22Rv1 (cell line): Measurements from ENCODE around the gene SPON2.

ENCODE experiments used
- ZFX ChIP-seq: fragments of 450-650 bp; IDR thresholded peaks from 2 replicates; pipeline ENCODE4 v1.6.1; 2017; ENCODE audit warnings: antibody characterized with exemption, borderline replicate concordance
- TF ChIP-seq, protein P1 (sequence below): fragments of 450-650 bp; IDR thresholded peaks from 2 replicates; pipeline ENCODE4 v1.5.1; 2017; ENCODE audit warnings: mild to moderate bottlenecking

DNA sequence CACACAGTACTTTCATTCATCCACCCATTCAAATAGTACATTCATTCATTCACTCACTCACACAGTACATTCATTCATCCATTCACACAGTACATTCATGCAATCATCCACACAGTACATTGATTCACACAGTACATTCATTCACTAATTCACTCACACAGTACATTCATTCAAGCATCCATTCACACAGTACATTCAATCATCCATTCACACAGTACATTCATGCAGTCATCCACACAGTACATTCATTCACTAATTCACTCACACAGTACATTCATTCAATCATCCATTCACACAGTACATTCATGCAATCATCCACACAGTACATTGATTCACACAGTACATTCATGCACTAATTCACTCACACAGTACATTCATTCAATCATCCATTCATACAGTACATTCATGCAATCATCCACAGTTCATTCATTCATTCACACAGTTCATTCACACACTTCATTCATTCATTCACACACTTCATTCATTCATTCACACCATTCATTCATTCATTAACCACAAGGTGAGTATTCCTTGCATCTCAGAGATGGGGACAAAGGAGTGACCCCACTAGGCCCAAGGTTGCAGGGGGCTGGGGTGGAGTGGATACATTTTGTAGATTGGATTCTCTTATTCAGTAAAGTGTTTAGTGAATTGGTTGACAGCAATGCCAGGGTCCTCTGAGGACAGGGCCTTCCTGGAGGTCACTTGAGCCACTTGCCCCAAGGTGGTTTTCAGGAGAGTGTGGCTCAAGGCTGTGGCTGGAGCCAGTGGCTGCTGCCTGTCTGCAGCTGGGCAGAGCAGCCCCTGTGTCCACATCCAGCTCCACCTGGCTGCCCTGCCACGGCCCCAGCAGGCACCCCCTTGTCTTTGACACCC lies 4.3 kb upstream of the SPON2 start:
- TF ChIP-seq, protein P1, sequence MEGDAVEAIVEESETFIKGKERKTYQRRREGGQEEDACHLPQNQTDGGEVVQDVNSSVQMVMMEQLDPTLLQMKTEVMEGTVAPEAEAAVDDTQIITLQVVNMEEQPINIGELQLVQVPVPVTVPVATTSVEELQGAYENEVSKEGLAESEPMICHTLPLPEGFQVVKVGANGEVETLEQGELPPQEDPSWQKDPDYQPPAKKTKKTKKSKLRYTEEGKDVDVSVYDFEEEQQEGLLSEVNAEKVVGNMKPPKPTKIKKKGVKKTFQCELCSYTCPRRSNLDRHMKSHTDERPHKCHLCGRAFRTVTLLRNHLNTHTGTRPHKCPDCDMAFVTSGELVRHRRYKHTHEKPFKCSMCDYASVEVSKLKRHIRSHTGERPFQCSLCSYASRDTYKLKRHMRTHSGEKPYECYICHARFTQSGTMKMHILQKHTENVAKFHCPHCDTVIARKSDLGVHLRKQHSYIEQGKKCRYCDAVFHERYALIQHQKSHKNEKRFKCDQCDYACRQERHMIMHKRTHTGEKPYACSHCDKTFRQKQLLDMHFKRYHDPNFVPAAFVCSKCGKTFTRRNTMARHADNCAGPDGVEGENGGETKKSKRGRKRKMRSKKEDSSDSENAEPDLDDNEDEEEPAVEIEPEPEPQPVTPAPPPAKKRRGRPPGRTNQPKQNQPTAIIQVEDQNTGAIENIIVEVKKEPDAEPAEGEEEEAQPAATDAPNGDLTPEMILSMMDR = no peak
- TF ChIP-seq ZFX = no peak
